ENCODE measurements around the gene RAB7B.
A peak's percentile ranks its signal among the peaks of the same experiment; 100 is the strongest.

Gene RAB7B

DNA sequence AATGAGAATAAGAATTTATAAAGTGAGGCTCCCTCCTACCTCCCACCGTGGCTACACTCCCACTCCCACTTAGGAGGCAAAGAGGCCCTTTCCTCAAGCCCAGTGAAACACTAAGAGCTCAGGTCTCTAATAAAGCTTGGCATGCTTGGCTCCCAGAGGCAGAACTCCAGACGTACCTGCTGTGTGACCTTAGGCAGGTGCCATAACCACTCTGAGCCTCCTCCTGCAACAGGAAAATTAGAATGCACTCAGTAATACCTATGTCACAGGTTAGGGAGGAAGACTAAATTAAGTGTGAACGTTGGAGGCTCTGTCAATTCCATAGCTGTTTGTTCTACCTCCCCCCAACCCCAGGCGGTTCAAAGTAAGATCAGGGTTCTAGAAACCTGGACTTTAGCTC lies 43.4 kb downstream of the RAB7B start:
- DNase-seq (ENCODE audit: low read depth) = no peak
- TF ChIP-seq, protein P1, sequence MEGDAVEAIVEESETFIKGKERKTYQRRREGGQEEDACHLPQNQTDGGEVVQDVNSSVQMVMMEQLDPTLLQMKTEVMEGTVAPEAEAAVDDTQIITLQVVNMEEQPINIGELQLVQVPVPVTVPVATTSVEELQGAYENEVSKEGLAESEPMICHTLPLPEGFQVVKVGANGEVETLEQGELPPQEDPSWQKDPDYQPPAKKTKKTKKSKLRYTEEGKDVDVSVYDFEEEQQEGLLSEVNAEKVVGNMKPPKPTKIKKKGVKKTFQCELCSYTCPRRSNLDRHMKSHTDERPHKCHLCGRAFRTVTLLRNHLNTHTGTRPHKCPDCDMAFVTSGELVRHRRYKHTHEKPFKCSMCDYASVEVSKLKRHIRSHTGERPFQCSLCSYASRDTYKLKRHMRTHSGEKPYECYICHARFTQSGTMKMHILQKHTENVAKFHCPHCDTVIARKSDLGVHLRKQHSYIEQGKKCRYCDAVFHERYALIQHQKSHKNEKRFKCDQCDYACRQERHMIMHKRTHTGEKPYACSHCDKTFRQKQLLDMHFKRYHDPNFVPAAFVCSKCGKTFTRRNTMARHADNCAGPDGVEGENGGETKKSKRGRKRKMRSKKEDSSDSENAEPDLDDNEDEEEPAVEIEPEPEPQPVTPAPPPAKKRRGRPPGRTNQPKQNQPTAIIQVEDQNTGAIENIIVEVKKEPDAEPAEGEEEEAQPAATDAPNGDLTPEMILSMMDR (conservative IDR thresholded peaks at IDR 0.05; ENCODE audit: low read length) = no peak
- H3K4me3 ChIP-seq (ENCODE audit: low read length) = no peak overlapping the region

GRCh38 chr1:205955499-205955898 lies 47.7 kb downstream of the RAB7B start:
- TF ChIP-seq, protein P1 (conservative IDR thresholded peaks at IDR 0.05; ENCODE audit: low read length) = no peak
- H3K4me3 ChIP-seq (ENCODE audit: low read length) = no peak overlapping the region
- no peak for DNase-seq (ENCODE audit: low read depth)

DNA sequence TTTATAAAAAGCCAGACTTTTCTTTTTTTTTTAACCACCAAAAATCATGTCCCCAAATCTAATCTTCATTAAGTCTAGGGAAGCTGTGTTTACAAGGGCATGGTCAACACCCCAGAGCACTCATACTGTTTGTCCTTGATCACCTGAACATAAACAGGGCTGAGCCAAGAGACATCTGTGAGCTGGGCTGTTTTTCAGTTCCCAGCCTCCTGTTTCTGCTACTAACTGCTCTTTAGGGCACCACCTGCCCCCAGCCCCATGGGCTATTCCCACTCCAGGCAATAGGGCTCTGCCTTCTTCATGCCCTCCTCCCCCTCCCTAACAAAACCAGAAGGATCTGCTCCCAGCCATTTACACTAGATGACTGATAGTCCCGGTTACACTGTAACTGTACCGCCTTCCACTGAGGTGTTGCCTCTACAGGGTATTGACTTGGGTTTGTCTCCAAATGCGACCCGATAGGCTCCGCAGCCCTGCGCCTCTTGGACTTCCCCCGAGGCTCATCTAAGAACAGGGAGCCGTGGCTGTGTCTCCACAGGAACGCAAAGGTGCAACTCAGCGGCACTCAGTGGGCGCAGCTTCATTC lies 48.3 kb downstream of the RAB7B start:
- DNase-seq (ENCODE audit: low read depth) = no peak

DNA sequence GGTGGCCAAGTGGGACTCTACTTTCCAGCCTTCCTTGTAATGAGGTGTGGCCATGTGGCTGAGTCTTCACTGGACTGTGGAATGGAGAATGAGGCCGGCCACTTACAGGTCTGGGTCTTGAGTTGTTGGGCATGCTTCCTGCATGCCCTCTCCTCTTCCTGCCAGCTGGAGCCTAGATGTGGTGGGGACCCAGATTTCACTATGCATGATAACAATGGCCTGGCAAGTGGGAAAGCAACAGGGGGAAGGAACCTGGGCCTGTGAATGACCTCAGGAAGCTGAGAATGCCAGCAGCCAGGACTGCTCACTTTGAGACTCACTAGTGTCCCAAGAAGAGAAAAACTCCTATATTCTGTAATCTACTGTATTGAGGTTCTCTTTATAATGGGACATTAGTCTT lies 51.4 kb downstream of the RAB7B start:
- no peak for DNase-seq (ENCODE audit: low read depth)
- TF ChIP-seq, protein P1 (conservative IDR thresholded peaks at IDR 0.05; ENCODE audit: low read length) = no peak
- H3K4me3 ChIP-seq (ENCODE audit: low read length) = no peak overlapping the region

More for the DNA sequence above, 48.3 kb downstream of the RAB7B start:
- no peak overlapping the region for H3K4me3 ChIP-seq (ENCODE audit: low read length)
- TF ChIP-seq, protein P1 (conservative IDR thresholded peaks at IDR 0.05; ENCODE audit: low read length) = no peak

- TF ChIP-seq, protein P1 (conservative IDR thresholded peaks at IDR 0.05; ENCODE audit: low read length) = 0 out of 2 replicates have a peak, but pooled peaks have one; percentile 6
- no peak overlapping the region for H3K4me3 ChIP-seq (ENCODE audit: low read length)
- DNase-seq (ENCODE audit: low read depth) = peak; percentile 79
Observed at GRCh38 chr1:205950826-205951549, 52.2 kb downstream of the RAB7B start.

GRCh38 chr1:205950280-205950679 lies 52.9 kb downstream of the RAB7B start:
- DNase-seq (ENCODE audit: low read depth) = peak; percentile 96

More at GRCh38 chr1:205950280-205950679, 52.9 kb downstream of the RAB7B start:
- TF ChIP-seq, protein P1 (conservative IDR thresholded peaks at IDR 0.05; ENCODE audit: low read length) = no peak
- H3K4me3 ChIP-seq (ENCODE audit: low read length) = no peak overlapping the region
